NT2/D1 (cell line): ENCODE results near the gene AFAP1L1.

Experiments used
- DNase-seq: peaks from one replicate; pipeline ENCODE4 v3.0.0-alpha.2; 2011; ENCODE audit warnings: low read depth, low spot score
- H3K27me3 ChIP-seq: 2 replicates; pipeline ENCODE4 v1.6.0; 2011; ENCODE audit warnings: mild to moderate bottlenecking; ENCODE audit not compliant: insufficient read length, insufficient read depth
- H3K36me3 ChIP-seq: 2 replicates; pipeline ENCODE4 v1.6.1; 2011; ENCODE audit warnings: mild to moderate bottlenecking, low read length, mixed read lengths; ENCODE audit not compliant: insufficient read depth, insufficient read length
- H3K4me1 ChIP-seq: 2 replicates; pipeline ENCODE4 v1.5.1; 2011; ENCODE audit not compliant: insufficient read depth, insufficient read length
- H3K4me3 ChIP-seq: 2 replicates; pipeline ENCODE4 v1.5.1; 2011; ENCODE audit warnings: low read depth; ENCODE audit not compliant: insufficient read length
- H3K9ac ChIP-seq: 2 replicates; pipeline ENCODE4 v1.6.0; 2011; ENCODE audit warnings: low read depth; ENCODE audit not compliant: insufficient read length
- H3K9me3 ChIP-seq: 2 replicates; pipeline ENCODE4 v1.5.1; 2011; ENCODE audit warnings: mild to moderate bottlenecking, low read length; ENCODE audit not compliant: insufficient read depth
- SUZ12 ChIP-seq: IDR thresholded peaks from 2 replicates; pipeline ENCODE4 v1.6.1; 2011; ENCODE audit not compliant: insufficient read length, insufficient read depth; ENCODE audit errors: extremely low read depth
- YY1 ChIP-seq: IDR thresholded peaks from 2 replicates; pipeline ENCODE4 v1.6.1; 2011; ENCODE audit not compliant: insufficient read length, insufficient read depth
- ZNF274 ChIP-seq: IDR thresholded peaks from 2 replicates; pipeline ENCODE4 v1.6.1; 2011; ENCODE audit warnings: mild to moderate bottlenecking, low read depth, low read length

Gene AFAP1L1

DNA sequence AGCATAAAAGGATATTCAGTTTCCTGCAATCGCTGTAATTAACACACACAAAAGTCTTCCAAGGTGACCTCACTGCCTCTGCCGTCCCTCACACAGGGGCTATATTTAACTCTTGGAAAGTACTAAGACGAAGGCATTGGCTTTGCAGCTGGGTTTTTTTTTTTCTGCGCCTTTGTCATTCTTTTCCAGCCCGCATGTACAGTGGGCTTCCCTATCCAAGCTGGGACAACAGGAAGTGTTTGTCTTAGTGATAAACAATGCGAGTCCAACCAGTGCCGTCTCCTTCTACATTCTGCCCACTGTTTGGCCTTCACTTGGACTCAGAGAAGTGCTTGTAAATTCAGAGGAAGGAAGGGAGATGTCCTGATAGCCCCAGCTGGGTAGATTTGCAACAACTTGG lies 17.6 kb downstream of the AFAP1L1 start:
- no peak for TF ChIP-seq YY1
- no peak for TF ChIP-seq SUZ12
- no peak for TF ChIP-seq ZNF274
- Histone ChIP-seq H3K4me3 (no peak overlapping the region), H3K27me3 (no peaks in the 10 kb centered on the region), H3K9ac (no peak overlapping the region), H3K9me3 (no peaks in the 10 kb centered on the region), H3K4me1 (peaks cover 6% of the 10 kb centered on the region), H3K36me3 (no peaks in the 10 kb centered on the region)
- DNase-seq, result no peak

DNA sequence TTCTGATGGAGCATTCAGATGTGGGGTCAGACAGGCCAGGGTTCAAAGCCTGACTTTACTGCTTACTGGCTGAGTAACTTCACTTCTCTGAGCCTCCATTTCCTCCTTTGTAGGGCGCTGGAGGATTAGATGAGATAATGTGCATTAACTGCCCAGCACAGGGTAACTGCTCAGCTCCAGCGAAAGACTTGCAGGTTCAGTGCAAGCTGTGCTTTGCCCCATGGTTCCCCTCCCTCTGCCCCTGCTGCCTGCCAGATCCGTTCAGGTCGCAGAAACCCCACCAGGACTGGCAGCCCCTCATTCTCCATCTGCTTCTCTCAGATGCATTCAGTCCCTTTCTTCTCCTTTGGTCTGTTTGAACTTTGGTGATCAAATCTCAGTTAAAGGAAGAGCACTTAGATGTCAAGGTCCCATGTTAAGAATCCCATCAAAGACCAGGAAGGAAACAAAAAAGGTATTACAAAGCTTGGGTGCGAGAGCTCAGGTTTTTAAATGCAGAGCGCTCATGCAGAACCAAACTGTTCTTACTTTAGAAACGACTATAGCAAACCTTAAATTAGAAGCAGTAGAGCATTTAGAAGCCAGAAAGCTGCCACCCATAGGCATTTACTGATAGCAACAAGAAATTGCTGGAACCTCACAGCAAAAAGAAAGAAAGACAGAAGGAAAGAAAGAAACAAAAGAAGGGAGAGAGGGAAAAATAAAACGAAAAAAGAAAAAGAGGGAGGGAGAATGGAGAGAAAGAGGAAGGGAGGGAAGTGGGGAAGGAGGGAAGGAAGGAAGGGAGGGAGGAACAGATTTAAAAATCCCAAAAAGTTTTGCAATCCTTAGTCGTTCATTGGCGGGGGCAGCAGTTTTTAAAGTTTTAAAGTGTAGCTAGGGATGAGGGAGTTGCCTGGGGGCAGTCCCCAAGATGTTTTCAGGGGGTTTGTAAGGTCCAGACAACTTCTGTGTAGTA lies 23.5 kb downstream of the AFAP1L1 start:
- Histone ChIP-seq H3K9me3 (no peaks in the 10 kb centered on the region), H3K4me1 (peaks cover 1% of the 10 kb centered on the region), H3K27me3 (no peaks in the 10 kb centered on the region), H3K9ac (no peak overlapping the region), H3K36me3 (no peaks in the 10 kb centered on the region), H3K4me3 (no peak overlapping the region)
- TF ChIP-seq SUZ12 (no peak), ZNF274 (no peak), YY1 (no peak)
- DNase-seq, result no peak

DNA sequence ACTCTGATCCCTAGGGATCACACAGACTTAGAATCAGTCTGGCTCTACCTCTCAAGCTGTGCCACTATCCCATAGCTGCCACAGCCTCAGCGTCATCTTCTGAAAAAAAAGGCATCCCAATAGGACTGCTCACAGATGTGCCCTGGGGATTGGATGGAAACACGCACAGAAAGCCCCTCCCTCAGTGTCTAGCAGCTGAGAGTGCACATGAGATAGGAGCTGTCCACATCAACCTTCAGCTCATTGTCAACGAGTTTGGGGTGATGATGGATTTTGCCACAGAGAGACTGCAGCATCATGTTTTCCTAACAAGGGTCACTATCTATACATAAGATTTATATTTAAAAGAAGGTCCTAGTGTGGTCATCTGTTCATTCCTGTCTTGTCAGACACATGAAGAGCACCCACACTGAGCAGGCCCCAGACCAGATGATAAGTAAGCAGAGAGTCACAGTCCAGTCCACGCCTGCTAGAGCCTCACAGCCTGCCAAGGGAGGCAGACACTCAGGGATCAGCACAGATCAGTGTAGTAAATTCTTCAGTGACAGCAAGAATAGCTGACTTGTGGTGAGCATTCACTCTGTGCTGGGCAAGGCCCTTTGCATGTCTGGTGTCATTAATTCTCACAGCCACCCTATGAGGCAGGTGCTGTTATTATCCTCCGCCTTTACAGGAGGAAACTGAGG lies 25.8 kb downstream of the AFAP1L1 start:
- Histone ChIP-seq H3K4me1 (no peaks in the 10 kb centered on the region), H3K36me3 (no peaks in the 10 kb centered on the region), H3K27me3 (no peaks in the 10 kb centered on the region), H3K9me3 (no peaks in the 10 kb centered on the region), H3K4me3 (no peak overlapping the region), H3K9ac (no peak overlapping the region)
- DNase-seq, result no peak
- TF ChIP-seq ZNF274 (no peak), YY1 (no peak)

DNA sequence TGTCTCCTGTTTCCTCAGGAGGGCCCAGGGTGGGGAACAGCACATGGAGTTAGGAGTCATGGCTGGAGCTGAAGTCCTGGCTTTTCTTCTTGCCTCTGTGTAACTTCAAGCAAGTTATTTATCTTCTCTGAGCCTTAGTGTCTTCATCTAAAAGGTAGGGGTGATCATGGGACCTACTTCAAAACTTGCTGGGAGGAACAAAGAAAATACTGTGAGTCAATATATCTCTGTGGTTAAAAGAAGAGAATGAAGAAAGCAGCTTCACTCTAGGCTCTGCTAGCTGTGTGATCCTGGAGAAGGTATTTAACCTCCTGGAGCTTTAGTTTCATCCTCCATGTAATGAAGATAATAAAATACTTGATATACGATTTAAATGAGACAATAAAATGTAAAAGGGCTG lies 26.5 kb downstream of the AFAP1L1 start:
- Histone ChIP-seq H3K4me1 (no peaks in the 10 kb centered on the region), H3K9ac (no peak overlapping the region), H3K36me3 (no peaks in the 10 kb centered on the region), H3K9me3 (no peaks in the 10 kb centered on the region), H3K27me3 (no peaks in the 10 kb centered on the region), H3K4me3 (no peak overlapping the region)
- DNase-seq, result no peak
- TF ChIP-seq YY1 (no peak), SUZ12 (no peak), ZNF274 (no peak)

DNA sequence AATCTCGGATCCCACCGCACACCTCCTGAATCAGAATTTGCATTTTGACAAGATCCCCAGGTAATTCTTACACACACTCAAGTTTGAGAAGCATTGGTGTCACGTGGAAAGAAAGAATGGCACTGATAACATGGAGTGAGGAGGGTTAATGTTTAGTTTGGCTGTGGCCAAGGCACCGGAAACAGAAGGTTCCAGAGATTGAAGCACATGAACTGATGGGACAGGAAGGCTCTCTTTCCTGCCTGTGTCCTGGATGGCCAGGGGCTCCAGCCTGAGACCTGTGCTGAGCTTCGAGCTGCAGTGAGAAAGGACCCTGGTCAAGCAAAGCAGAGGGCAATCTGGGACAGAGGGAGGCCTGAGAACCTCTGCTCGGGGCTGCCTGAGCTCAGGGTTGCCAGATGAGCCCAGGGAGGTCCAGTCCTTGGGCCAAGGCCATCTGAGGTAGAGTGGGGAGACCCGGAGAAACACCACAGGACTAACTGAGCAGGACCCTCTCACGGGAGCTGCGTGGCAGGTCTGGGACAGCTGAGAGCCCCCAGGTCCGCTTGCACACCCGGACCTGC lies 27.3 kb downstream of the AFAP1L1 start:
- no peaks in the 10 kb centered on the region for H3K36me3 ChIP-seq
- H3K9me3 ChIP-seq, result no peaks in the 10 kb centered on the region
- DNase-seq, result no peak
- TF ChIP-seq SUZ12 (no peak), ZNF274 (no peak), YY1 (no peak)
- H3K27me3 ChIP-seq, result no peaks in the 10 kb centered on the region
- H3K4me3 ChIP-seq, result no peak overlapping the region
- H3K4me1 ChIP-seq, result no peaks in the 10 kb centered on the region
- no peak overlapping the region for H3K9ac ChIP-seq

DNA sequence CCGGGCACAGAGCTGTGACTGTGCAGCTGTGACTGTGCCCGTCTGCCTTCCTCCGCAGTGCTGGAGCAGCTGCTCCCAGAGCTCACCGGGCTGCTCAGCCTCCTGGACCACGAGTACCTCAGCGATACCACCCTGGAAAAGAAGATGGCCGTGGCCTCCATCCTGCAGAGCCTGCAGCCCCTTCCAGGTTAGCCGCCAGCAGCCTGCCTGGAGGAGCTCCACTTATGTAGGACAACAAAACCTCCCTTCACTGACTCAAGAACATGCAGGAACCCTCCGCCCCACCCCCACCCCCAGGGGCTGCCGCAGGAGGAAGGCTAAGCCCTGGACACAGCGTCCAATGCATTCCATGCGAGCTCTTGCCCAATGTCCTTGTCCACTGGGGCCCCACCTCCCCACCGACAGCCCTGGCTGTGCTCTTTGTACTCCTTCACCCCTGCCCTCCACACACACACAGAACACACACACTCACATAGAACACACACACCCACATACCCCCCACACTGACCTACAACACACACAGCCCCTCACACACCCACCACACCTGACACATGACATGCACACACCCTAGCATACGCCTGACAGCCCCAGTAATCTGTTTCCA lies 27.9 kb downstream of the AFAP1L1 start:
- H3K4me1 ChIP-seq, result no peaks in the 10 kb centered on the region
- no peak overlapping the region for H3K9ac ChIP-seq

DNA sequence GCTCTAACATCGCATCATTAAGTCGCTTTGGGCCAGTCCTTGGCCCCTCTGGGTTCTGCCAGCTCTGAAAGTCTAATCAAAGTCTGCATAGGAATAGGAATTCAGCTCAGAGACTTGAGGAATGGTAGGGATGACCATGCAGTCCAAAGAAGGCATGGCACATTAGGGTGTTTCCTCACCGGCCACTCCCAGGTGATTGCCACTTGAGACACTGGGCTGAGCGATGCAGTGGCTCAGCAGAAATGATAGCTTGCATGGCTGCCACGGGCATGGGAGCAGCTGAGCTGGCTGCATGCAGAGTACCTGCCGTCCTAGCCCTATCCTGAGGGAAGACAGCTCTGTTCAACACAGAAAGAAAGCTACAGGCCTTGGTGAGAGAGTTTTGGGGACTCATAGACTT lies 28.8 kb downstream of the AFAP1L1 start:
- Histone ChIP-seq H3K4me1 (no peaks in the 10 kb centered on the region), H3K27me3 (no peaks in the 10 kb centered on the region), H3K36me3 (no peaks in the 10 kb centered on the region), H3K9ac (no peak overlapping the region), H3K4me3 (no peak overlapping the region), H3K9me3 (no peaks in the 10 kb centered on the region)
- TF ChIP-seq ZNF274 (no peak), SUZ12 (no peak), YY1 (no peak)
- DNase-seq, result no peak

More for the DNA sequence above, 27.9 kb downstream of the AFAP1L1 start:
- H3K36me3 ChIP-seq, result no peaks in the 10 kb centered on the region
- no peaks in the 10 kb centered on the region for H3K9me3 ChIP-seq
- H3K4me3 ChIP-seq, result no peak overlapping the region
- DNase-seq, result no peak
- H3K27me3 ChIP-seq, result no peaks in the 10 kb centered on the region
- TF ChIP-seq YY1 (no peak), SUZ12 (no peak), ZNF274 (no peak)
